Liver (tissue), 9 donors: ENCODE measurements around the gene VTCN1. TPM values are rescaled to one million over a fixed set of nuclear protein-coding genes. Genes with fewer than 3 reads are reported as not detected.

Source experiments
- DNase-seq: peaks from one replicate; pipeline ENCODE4 v3.0.0-alpha.2; 2017; ENCODE audit warnings: low spot score
- H3K27ac ChIP-seq, 2 donors: one replicate each; pipeline ENCODE4 v1.7.0; 2013; ENCODE audit warnings: inconsistent platforms in 2 of 2, low read length in 2 of 2, control low read depth in 1 of 2, low read depth in 1 of 2, mild to moderate bottlenecking in 1 of 2
- H3K27me3 ChIP-seq, 4 donors: one replicate each; pipeline versions ENCODE4 v1.6.1 to v1.7.0; 2013; ENCODE audit warnings: low read length in 3 of 4, inconsistent platforms in 1 of 4, mild to moderate bottlenecking in 1 of 4, moderate library complexity in 1 of 4; ENCODE audit not compliant: control insufficient read depth in 4 of 4, insufficient read depth in 4 of 4
- H3K36me3 ChIP-seq, 4 donors: one replicate each; pipeline versions ENCODE4 v1.6.1 to v1.7.0; 2013; ENCODE audit warnings: low read length in 3 of 4, mild to moderate bottlenecking in 3 of 4, low read depth in 1 of 4, moderate library complexity in 1 of 4; ENCODE audit not compliant: control insufficient read depth in 4 of 4, insufficient read depth in 3 of 4
- H3K4me1 ChIP-seq, 4 donors: one replicate each; pipeline versions ENCODE4 v1.6.1 to v1.7.0; 2013; ENCODE audit warnings: low read length in 3 of 4, mild to moderate bottlenecking in 3 of 4, moderate library complexity in 1 of 4; ENCODE audit not compliant: control insufficient read depth in 4 of 4, insufficient read depth in 4 of 4
- H3K4me3 ChIP-seq, 3 donors: one replicate each; pipeline versions ENCODE4 v1.6.1 to v1.7.0; 2013; ENCODE audit warnings: low read length in 3 of 3, control low read depth in 1 of 3, low read depth in 1 of 3, mild to moderate bottlenecking in 1 of 3
- H3K9ac ChIP-seq, 2 donors: one replicate each; pipeline ENCODE4 v1.7.0; 2013; ENCODE audit warnings: low read length in 2 of 2, mild to moderate bottlenecking in 2 of 2, moderate library complexity in 2 of 2, control low read depth in 1 of 2, low read depth in 1 of 2
- H3K9me3 ChIP-seq, 4 donors: one replicate each; pipeline versions ENCODE4 v1.6.1 to v1.7.0; 2013; ENCODE audit warnings: low read length in 3 of 4; ENCODE audit not compliant: control insufficient read depth in 4 of 4
- EGR1 ChIP-seq, 2 donors: IDR thresholded peaks; 2 replicates each; pipeline ENCODE4 v1.6.1; 2016 to 2018; ENCODE audit warnings: antibody characterized with exemption in 2 of 2, low read depth in 2 of 2
- FOXA1 ChIP-seq: IDR thresholded peaks from 2 replicates; pipeline ENCODE4 v1.6.1; 2016; ENCODE audit warnings: antibody characterized with exemption
- FOXA2 ChIP-seq: IDR thresholded peaks from 2 replicates; pipeline ENCODE4 v1.6.1; 2016; ENCODE audit warnings: antibody characterized with exemption
- HNF4A ChIP-seq, 2 donors: conservative IDR thresholded peaks; 2 replicates each; pipeline ENCODE4 v1.6.1; 2016; ENCODE audit warnings: antibody characterized with exemption in 2 of 2, mild to moderate bottlenecking in 2 of 2
- HNF4G ChIP-seq: IDR thresholded peaks from 2 replicates; pipeline ENCODE4 v1.6.1; 2016; ENCODE audit warnings: antibody characterized with exemption
- NR2F2 ChIP-seq: IDR thresholded peaks from 2 replicates; pipeline ENCODE4 v1.6.1; 2016; ENCODE audit warnings: antibody characterized with exemption
- RAD21 ChIP-seq, 2 donors: IDR thresholded peaks; 2 replicates each; pipeline ENCODE4 v1.6.1; 2016; ENCODE audit warnings: antibody characterized with exemption in 2 of 2, mild to moderate bottlenecking in 2 of 2
- RXRA ChIP-seq, 2 donors: IDR thresholded peaks; 2 replicates each; pipeline ENCODE4 v1.6.1; 2017 to 2018; ENCODE audit warnings: antibody characterized with exemption in 2 of 2, mild to moderate bottlenecking in 1 of 2
- SP1 ChIP-seq: IDR thresholded peaks from 2 replicates; pipeline ENCODE4 v1.6.1; 2018; ENCODE audit warnings: antibody characterized with exemption, mild to moderate bottlenecking
- TAF1 ChIP-seq: conservative IDR thresholded peaks from 2 replicates; pipeline ENCODE4 v1.6.1; 2016; ENCODE audit warnings: antibody characterized with exemption, mild to moderate bottlenecking
- YY1 ChIP-seq: IDR thresholded peaks from 2 replicates; pipeline ENCODE4 v1.6.1; 2016; ENCODE audit warnings: antibody characterized with exemption, mild to moderate bottlenecking
- WGBS: extraction: QIAGEN DNeasy Blood & Tissue Kit; methylation state at CpG from one replicate; pipeline ENCODE4 v1.1.7; 2013; 5-methylcytosine and 5-hydroxymethylcytosine counted together
- polyA plus RNA-seq, 2 donors: library from polyadenylated mRNA; stranded (reverse) in 1 of 2; unstranded in 1 of 2; fragments of 200-250 nt in 1 of 2; fragments of >200 nt in 1 of 2; fragmentation: Nextera tagmentation in 1 of 2; extraction: Ambion mirVana in 1 of 2; gene quantifications; one replicate each; pipeline versions ENCODE4 v1.2.1 to v1.2.3, GENCODE V29; 2013 to 2015
- total RNA-seq, 2 donors: library from RNA; depleted of rRNA; stranded (reverse); fragments of >200 nt; gene quantifications; one replicate each; pipeline ENCODE4 v1.2.3, GENCODE V29; 2014
- TF ChIP-seq, protein P1 (sequence below): IDR thresholded peaks from 2 replicates; pipeline ENCODE4 v1.6.1; 2016; ENCODE audit warnings: antibody characterized with exemption
- TF ChIP-seq, protein P2 (sequence below): fragments of 150-350 bp; IDR thresholded peaks from 2 replicates; pipeline ENCODE4 v1.5.1; 2017; ENCODE audit warnings: improper control_type of control experiment, low read depth, low read length; ENCODE audit not compliant: missing input control
- donor health status: healthy.
- donor health status: healthy.
- donor health status: healthy.
- donor health status: healthy.
- donor health status: healthy.

Gene VTCN1
- total and polyA plus RNA-seq, 4 donors: 0.28 to 1.0 (median 0.45) TPM

DNA sequence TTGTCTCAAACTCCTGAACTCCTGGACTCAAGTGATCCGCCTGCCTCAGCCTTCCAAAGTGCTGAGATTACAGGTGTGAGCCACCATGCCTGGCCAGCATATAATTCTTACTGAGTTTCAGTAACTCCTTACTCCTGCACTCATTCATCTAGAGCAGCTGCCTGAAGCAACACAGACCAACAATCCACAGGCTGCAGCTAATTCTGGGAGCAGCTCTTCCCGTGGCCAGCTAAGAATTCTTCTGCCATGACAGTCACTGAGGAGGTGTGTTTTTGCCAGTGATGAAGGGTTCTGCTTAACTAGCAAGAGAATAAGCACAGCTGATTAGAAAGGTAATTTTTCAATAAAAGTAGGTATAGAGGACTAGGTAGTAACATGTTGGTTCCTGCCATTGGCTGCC is 5.4 kb downstream of the VTCN1 start:
- no peak overlapping the region for H3K9ac ChIP-seq
- 54% methylated on average over 2 of the region's 2 CpGs for WGBS
- no peak overlapping the region for H3K4me3 ChIP-seq
- H3K9me3 ChIP-seq: no peaks in the 10 kb centered on the region
- no peak for DNase-seq
- H3K36me3 ChIP-seq: no peaks in the 10 kb centered on the region
- TF ChIP-seq TAF1: no peak
- H3K4me1 ChIP-seq: no peaks in the 10 kb centered on the region
- H3K27me3 ChIP-seq: peaks cover 0 to 7% (median 3%) of the 10 kb centered on the region in 4 donors
- no peak overlapping the region for H3K27ac ChIP-seq

DNA sequence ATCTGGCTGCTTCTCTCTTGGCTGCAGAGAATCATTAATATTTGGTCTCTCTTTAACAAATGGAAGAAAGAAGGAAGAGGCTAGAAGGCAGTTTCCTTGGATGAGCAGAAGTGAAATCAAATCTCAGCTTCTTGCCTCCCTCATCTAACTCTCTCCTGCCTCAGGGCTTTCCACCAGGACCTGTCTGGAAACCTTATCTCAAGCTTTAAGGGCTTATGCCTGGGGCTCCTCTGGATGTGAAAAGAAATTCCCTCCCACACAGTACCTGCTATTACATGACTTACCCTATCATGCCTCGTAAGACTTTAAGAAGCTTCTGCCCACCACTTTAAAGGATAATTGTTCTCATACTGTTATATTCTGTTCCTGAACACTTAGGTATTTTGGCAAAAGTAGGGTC is 8.9 kb downstream of the VTCN1 start:
- no peaks in the 10 kb centered on the region for H3K9me3 ChIP-seq
- WGBS: 81% methylated on average over 1 of the region's 1 CpG
- H3K36me3 ChIP-seq: no peaks in the 10 kb centered on the region
- peaks cover 0 to 7% (median 3%) of the 10 kb centered on the region in 4 donors for H3K27me3 ChIP-seq
- no peaks in the 10 kb centered on the region for H3K4me1 ChIP-seq
- TF ChIP-seq FOXA2: no peak
- no peak for TF ChIP-seq TAF1
- TF ChIP-seq, protein P1, sequence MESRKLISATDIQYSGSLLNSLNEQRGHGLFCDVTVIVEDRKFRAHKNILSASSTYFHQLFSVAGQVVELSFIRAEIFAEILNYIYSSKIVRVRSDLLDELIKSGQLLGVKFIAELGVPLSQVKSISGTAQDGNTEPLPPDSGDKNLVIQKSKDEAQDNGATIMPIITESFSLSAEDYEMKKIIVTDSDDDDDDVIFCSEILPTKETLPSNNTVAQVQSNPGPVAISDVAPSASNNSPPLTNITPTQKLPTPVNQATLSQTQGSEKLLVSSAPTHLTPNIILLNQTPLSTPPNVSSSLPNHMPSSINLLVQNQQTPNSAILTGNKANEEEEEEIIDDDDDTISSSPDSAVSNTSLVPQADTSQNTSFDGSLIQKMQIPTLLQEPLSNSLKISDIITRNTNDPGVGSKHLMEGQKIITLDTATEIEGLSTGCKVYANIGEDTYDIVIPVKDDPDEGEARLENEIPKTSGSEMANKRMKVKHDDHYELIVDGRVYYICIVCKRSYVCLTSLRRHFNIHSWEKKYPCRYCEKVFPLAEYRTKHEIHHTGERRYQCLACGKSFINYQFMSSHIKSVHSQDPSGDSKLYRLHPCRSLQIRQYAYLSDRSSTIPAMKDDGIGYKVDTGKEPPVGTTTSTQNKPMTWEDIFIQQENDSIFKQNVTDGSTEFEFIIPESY: no peak
- no peak for TF ChIP-seq SP1
- TF ChIP-seq YY1: no peak
- no peak for TF ChIP-seq HNF4A (conservative IDR thresholded peaks at IDR 0.05)
- no peak for TF ChIP-seq EGR1 (IDR thresholded peaks at IDR 0.05; ENCODE audit: low read depth in 2 of 2)
- no peak overlapping the region for H3K9ac ChIP-seq
- H3K4me3 ChIP-seq: no peak overlapping the region
- H3K27ac ChIP-seq: no peak overlapping the region
- no peak for DNase-seq

DNA sequence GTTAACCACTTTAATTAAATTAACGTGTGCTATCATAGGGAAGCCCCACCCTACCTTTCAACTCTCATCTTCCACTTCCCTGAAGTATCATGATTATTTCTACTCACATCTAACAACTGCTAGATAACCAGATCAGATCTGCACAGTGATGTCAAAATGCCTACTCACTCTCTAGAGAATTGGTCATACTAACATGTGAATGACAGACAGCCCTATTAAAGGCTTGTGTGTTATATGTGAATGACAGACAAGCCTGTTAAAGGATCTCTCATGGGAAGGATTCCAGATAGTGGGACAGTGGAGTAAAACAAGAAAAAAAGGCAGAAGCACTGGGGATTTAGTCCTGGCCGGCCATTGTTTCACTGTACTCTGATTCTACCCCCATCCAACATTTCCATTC is 12.6 kb downstream of the VTCN1 start:
- Histone ChIP-seq H3K9ac (no peak overlapping the region), H3K4me3 (no peak overlapping the region)
- no peak for DNase-seq

More for the DNA sequence above, 12.6 kb downstream of the VTCN1 start:
- TF ChIP-seq FOXA1 (no peak), FOXA2 (no peak), HNF4G (no peak), EGR1 (IDR thresholded peaks at IDR 0.05; ENCODE audit: low read depth in 2 of 2) (no peak), RXRA (IDR thresholded peaks at IDR 0.05) (no peak), TAF1 (no peak), SP1 (no peak), NR2F2 (no peak), RAD21 (IDR thresholded peaks at IDR 0.05) (no peak)
- TF ChIP-seq, protein P1: no peak
- TF ChIP-seq, protein P2, sequence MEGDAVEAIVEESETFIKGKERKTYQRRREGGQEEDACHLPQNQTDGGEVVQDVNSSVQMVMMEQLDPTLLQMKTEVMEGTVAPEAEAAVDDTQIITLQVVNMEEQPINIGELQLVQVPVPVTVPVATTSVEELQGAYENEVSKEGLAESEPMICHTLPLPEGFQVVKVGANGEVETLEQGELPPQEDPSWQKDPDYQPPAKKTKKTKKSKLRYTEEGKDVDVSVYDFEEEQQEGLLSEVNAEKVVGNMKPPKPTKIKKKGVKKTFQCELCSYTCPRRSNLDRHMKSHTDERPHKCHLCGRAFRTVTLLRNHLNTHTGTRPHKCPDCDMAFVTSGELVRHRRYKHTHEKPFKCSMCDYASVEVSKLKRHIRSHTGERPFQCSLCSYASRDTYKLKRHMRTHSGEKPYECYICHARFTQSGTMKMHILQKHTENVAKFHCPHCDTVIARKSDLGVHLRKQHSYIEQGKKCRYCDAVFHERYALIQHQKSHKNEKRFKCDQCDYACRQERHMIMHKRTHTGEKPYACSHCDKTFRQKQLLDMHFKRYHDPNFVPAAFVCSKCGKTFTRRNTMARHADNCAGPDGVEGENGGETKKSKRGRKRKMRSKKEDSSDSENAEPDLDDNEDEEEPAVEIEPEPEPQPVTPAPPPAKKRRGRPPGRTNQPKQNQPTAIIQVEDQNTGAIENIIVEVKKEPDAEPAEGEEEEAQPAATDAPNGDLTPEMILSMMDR: no peak
- 82% methylated on average over 2 of the region's 2 CpGs for WGBS
- Histone ChIP-seq H3K27ac (no peak overlapping the region), H3K9me3 (no peaks in the 10 kb centered on the region), H3K4me1 (no peaks in the 10 kb centered on the region), H3K36me3 (no peaks in the 10 kb centered on the region), H3K27me3 (peaks cover 0 to 7% (median 0%) of the 10 kb centered on the region in 4 donors)
